H1 (cell line): ENCODE measurements around the gene SLC25A36.

Experiments
- CTCF ChIP-seq, 3 experiments: IDR thresholded peaks; 1 replicate in 2 of 3; 2 replicates in 1 of 3; pipeline versions ENCODE4 v1.5.1 to v1.6.1; 2011; ENCODE audit warnings: low read length in 3 of 3, mild to moderate bottlenecking in 3 of 3, inconsistent platforms in 2 of 3, low read depth in 1 of 3, moderate library complexity in 1 of 3; ENCODE audit not compliant: insufficient read depth in 1 of 3; ENCODE audit errors: control extremely low read depth in 1 of 3
- RAD21 ChIP-seq, 2 experiments: IDR thresholded peaks in 1 of 2; conservative IDR thresholded peaks in 1 of 2; 2 replicates each; pipeline ENCODE4 v1.6.1; 2011; ENCODE audit warnings: low read depth in 2 of 2, low read length in 2 of 2, improper control_type of control experiment in 1 of 2, inconsistent platforms in 1 of 2, mild to moderate bottlenecking in 1 of 2, moderate library complexity in 1 of 2
- SIX5 ChIP-seq: IDR thresholded peaks from 2 replicates; pipeline ENCODE4 v1.6.1; 2011; ENCODE audit warnings: mild to moderate bottlenecking, low read depth, low read length
- ZNF274 ChIP-seq: IDR thresholded peaks from 2 replicates; pipeline ENCODE4 v1.7.0; 2012; ENCODE audit warnings: low read length, borderline replicate concordance; ENCODE audit errors: extremely low read depth

DNA sequence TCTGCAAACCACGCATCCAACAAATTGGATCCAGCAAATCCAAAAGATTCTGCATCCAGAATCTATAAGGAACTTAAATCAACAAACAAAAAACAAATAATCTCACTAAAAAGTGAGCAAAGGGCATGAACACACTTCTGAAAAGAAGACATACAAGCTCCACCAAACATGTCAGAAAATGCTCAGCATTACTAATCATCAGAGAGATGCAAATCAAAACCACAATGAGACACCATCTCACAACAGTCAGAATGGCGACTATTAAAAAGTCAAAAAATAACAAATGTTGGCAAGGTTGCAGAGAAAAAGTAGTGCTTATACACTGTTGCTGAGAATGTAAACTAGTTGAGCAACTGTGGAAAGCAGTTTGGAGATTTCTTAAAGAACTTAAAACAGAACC lies 21.6 kb upstream of the SLC25A36 start:
- no peak for TF ChIP-seq ZNF274
- TF ChIP-seq SIX5 = no peak
- TF ChIP-seq CTCF (IDR thresholded peaks at IDR 0.05; ENCODE audit: control extremely low read depth in 1 of 3, insufficient read depth in 1 of 3, low read depth in 1 of 3, low read length in 3 of 3) = no peak
- TF ChIP-seq RAD21 (IDR thresholded peaks at IDR 0.05 in 1 of 2, conservative IDR thresholded peaks at IDR 0.05 in 1 of 2; ENCODE audit: low read depth in 2 of 2, low read length in 2 of 2) = no peak
